ENCODE data around the gene LCE6A. TPM values are rescaled to one million over a fixed set of nuclear protein-coding genes. Genes with fewer than 3 reads are reported as not detected.

The LCE6A gene
- total and polyA plus RNA-seq, 9 of the 15 experiments (the other 6 are each of a cell fraction or from before 2014, with no cell fraction given): not detected

GRCh38 chr1:152878042-152878441 is 35.4 kb downstream of the LCE6A start, which contains the start of gene SMCP (continued):
- TF ChIP-seq RAD21 (CRISPR knock-in tag; conservative IDR thresholded peaks at IDR 0.05 in 1 of 2, IDR thresholded peaks at IDR 0.05 in 1 of 2) (peak in 1 of 2 experiments; percentile 33; a peak in 2 of 4 replicates), ZNF584 (CRISPR knock-in tag; IDR thresholded peaks at IDR 0.05; ENCODE audit: low read depth) (no peak), KAT7 (CRISPR knock-in tag; IDR thresholded peaks at IDR 0.05; ENCODE audit: borderline replicate concordance) (no peak), CC2D1A (IDR thresholded peaks at IDR 0.05) (no peak), SIN3A (IDR thresholded peaks at IDR 0.05; ENCODE audit: borderline replicate concordance in 2 of 2, control insufficient read depth in 1 of 2, low read depth in 2 of 2, low read length in 2 of 2) (no peak), ILK (tag; IDR thresholded peaks at IDR 0.05; ENCODE audit: borderline replicate concordance, low read depth) (no peak), MIER1 (IDR thresholded peaks at IDR 0.05; ENCODE audit: low read depth) (no peak), CHCHD3 (CRISPR knock-in tag; IDR thresholded peaks at IDR 0.05) (no peak)

- CTCF ChIA-PET (ENCODE audit: low intra/inter-chr PET ratio): no interaction called here
- H3K36me3 ChIP-seq (ENCODE audit: control insufficient read depth, insufficient read depth, low read length): no peaks in the 10 kb centered on the region
- no peak overlapping the region for H3K9ac ChIP-seq (ENCODE audit: insufficient read depth in 1 of 2, low read depth in 2 of 2, low read length in 2 of 2)
- no peaks in the 10 kb centered on the region for H4K20me1 ChIP-seq (replicated peaks; ENCODE audit: control insufficient read depth, insufficient read depth, low read length)
- no peak for DNase-seq (ENCODE audit: extremely low read depth in 1 of 4, low spot score in 3 of 4)
- BruUV-seq (replicated peaks): no TSS peak
- no peaks in the 10 kb centered on the region for H3K9me1 ChIP-seq (ENCODE audit: control insufficient read depth, insufficient read depth, low read length)
- H3K4me3 ChIP-seq: no peak overlapping the region
- no peak for FAIRE-seq
- POLR2A ChIA-PET: interaction anchor here (0.8 kb wide), 1 partner anchor 98 kb away, joined by 3 read pairs; no protein-coding TSS in a partner anchor
- no peak overlapping the region for H2AFZ ChIP-seq (ENCODE audit: low read depth, low read length)
- H3K4me1 ChIP-seq (replicated peaks in 1 of 2; ENCODE audit: control insufficient read depth in 2 of 2, insufficient read depth in 2 of 2, low read length in 2 of 2): no peaks in the 10 kb centered on the region
- no peaks in the 10 kb centered on the region for H3K9me3 ChIP-seq (replicated peaks; ENCODE audit: control insufficient read depth, insufficient read depth, low read depth, low read length)
- H3K79me2 ChIP-seq (ENCODE audit: control insufficient read depth, insufficient read depth, low read length): no peaks in the 10 kb centered on the region
- ATAC-seq: no peak
- peaks cover 0 to 10% of the 10 kb centered on the region in 2 experiments; a peak in 1 of 5 replicates for H3K27me3 ChIP-seq (ENCODE audit: control insufficient read depth in 2 of 2, insufficient read depth in 2 of 2, low read length in 2 of 2)
- no peak overlapping the region for H3K4me2 ChIP-seq (ENCODE audit: insufficient read depth, low read length)
- H3K27ac ChIP-seq (ENCODE audit: extremely low read depth, low read depth, low read length): no peak overlapping the region
- in situ Hi-C loops (cut with MboI) (loop anchor here (10.0 kb wide), 2 partner anchors 315 to 345 kb away; no protein-coding TSS in a partner anchor), intact Hi-C loops (cut with micrococcal nuclease) (loop anchor here (5.0 to 10.0 kb wide), 2 partner anchors 38 to 345 kb away; no protein-coding TSS in a partner anchor)
- TF ChIP-seq THRAP3 (IDR thresholded peaks at IDR 0.05; ENCODE audit: borderline replicate concordance): no peak
- no peak for TF ChIP-seq RREB1 (CRISPR knock-in tag; IDR thresholded peaks at IDR 0.05)
- no peak for TF ChIP-seq ZKSCAN3 (CRISPR knock-in tag; IDR thresholded peaks at IDR 0.05)
- TF ChIP-seq SMARCE1 (IDR thresholded peaks at IDR 0.05): no peak
- no peak for TF ChIP-seq TAL1 (IDR thresholded peaks at IDR 0.05)
- no peak for TF ChIP-seq MCM5 (IDR thresholded peaks at IDR 0.05; ENCODE audit: low read depth)
These were observed 37.0 kb downstream of the LCE6A start for GRCh38 chr1:152879559-152880198.
